ACHN (cell line): ENCODE data around the gene KLHDC7B.

Experiments used
- DNase-seq: peaks from one replicate; pipeline ENCODE4 v3.0.0-alpha.2; 2015
- in situ Hi-C: cut with HindIII; loops from 2 replicates; pipeline ENCODE4 v1.10.0; 2017; ENCODE audit warnings: low sequenced_read_pairs, low pct_ligation_motif_present, low pct_unique_long_range_greater_than_20kb

Gene KLHDC7B

GRCh38 chr22:50563413-50564160, 17.9 kb downstream of the KLHDC7B start:
- in situ Hi-C loops, result no loop called here
- DNase-seq, result no peak

GRCh38 chr22:50564289-50564688, 18.6 kb downstream of the KLHDC7B start:
- in situ Hi-C loops, result no loop called here

GRCh38 chr22:50567721-50568252, 22.1 kb downstream of the KLHDC7B start:
- in situ Hi-C loops, result no loop called here
- DNase-seq, result no peak

More at GRCh38 chr22:50564289-50564688, 18.6 kb downstream of the KLHDC7B start:
- no peak for DNase-seq

- in situ Hi-C loops, result no loop called here
- DNase-seq, result no peak
Measured at GRCh38 chr22:50568626-50569025, 22.9 kb downstream of the KLHDC7B start.

- in situ Hi-C loops, result no loop called here
- no peak for DNase-seq
Measured at GRCh38 chr22:50569041-50569459, 23.4 kb downstream of the KLHDC7B start.

- peak; percentile 65 for DNase-seq
- in situ Hi-C loops, result no loop called here
Measured at GRCh38 chr22:50569896-50570535, 24.3 kb downstream of the KLHDC7B start.

- DNase-seq, result no peak
- in situ Hi-C loops, result no loop called here
Measured at GRCh38 chr22:50570861-50571260, 25.2 kb downstream of the KLHDC7B start.

- no peak for DNase-seq
- in situ Hi-C loops, result no loop called here
Measured at GRCh38 chr22:50571264-50572175, 25.8 kb downstream of the KLHDC7B start.

GRCh38 chr22:50572965-50573364, 27.3 kb downstream of the KLHDC7B start:
- in situ Hi-C loops, result no loop called here
- no peak for DNase-seq

GRCh38 chr22:50573491-50574382, 28.0 kb downstream of the KLHDC7B start:
- in situ Hi-C loops, result no loop called here

GRCh38 chr22:50574383-50574755, 28.7 kb downstream of the KLHDC7B start:
- DNase-seq, result no peak
- in situ Hi-C loops, result no loop called here

More at GRCh38 chr22:50573491-50574382, 28.0 kb downstream of the KLHDC7B start:
- DNase-seq, result no peak

- in situ Hi-C loops, result no loop called here
- no peak for DNase-seq
Measured at GRCh38 chr22:50575426-50575941, 29.8 kb downstream of the KLHDC7B start.

- in situ Hi-C loops, result no loop called here
- peak; percentile 67 for DNase-seq
Measured at GRCh38 chr22:50576070-50576469, 30.4 kb downstream of the KLHDC7B start.

- DNase-seq, result no peak
- in situ Hi-C loops, result no loop called here
Measured at GRCh38 chr22:50576806-50577696, 31.4 kb downstream of the KLHDC7B start.

- in situ Hi-C loops, result no loop called here
- no peak for DNase-seq
Measured at GRCh38 chr22:50577697-50577986, 31.9 kb downstream of the KLHDC7B start.

- in situ Hi-C loops, result no loop called here
Measured at GRCh38 chr22:50577987-50578775, 32.5 kb downstream of the KLHDC7B start, which contains the start of gene CPT1B. CPT1B (minus strand) TSS chr22:50578427; CDS start chr22:50577915, 512 bp downstream.

More at GRCh38 chr22:50577987-50578775, 32.5 kb downstream of the KLHDC7B start, which contains the start of gene CPT1B:
- no peak for DNase-seq
